ENCODE results near the gene RFX3. TPM values are rescaled to one million over a fixed set of nuclear protein-coding genes. Genes with fewer than 3 reads are reported as not detected.

Gene RFX3
- total RNA-seq, 1 experiment from 2014 or later = 5.7 TPM

- no peaks in the 10 kb centered on the region for H3K27me3 ChIP-seq (ENCODE audit: control insufficient read depth, insufficient read depth, low read length)
- no peaks in the 10 kb centered on the region for H3K36me3 ChIP-seq (ENCODE audit: control insufficient read depth, insufficient read depth, low read length)
- no peak overlapping the region for H3K4me3 ChIP-seq (ENCODE audit: low read depth in 2 of 2, low read length in 2 of 2)
- H3K9me3 ChIP-seq (ENCODE audit: control insufficient read depth, insufficient read depth, low read depth, low read length) = no peaks in the 10 kb centered on the region
- CTCF ChIA-PET = no interaction called here
- intact Hi-C loops (cut with micrococcal nuclease; ENCODE audit: unreplicated experiment) = no loop called here
- POLR2A ChIA-PET = no interaction called here
- no peaks in the 10 kb centered on the region for H3K4me1 ChIP-seq (ENCODE audit: control insufficient read depth, insufficient read depth, low read length)
- ATAC-seq (no peak), DNase-seq (ENCODE audit: low read depth, low spot score) (no peak)
- in situ Hi-C loops (cut with HindIII; ENCODE audit: low pct_unique_long_range_greater_than_20kb, low sequenced_read_pairs) = no loop called here
- BruUV-seq (replicated peaks) = no TSS peak
- H3K27ac ChIP-seq (ENCODE audit: low read length) = no peak overlapping the region
- TF ChIP-seq POLR2AphosphoS5 (IDR thresholded peaks at IDR 0.05; ENCODE audit: low read depth, low read length) (no peak), TCF7L2 (IDR thresholded peaks at IDR 0.05; ENCODE audit: low read depth, low read length) (no peak), SIN3A (IDR thresholded peaks at IDR 0.05; ENCODE audit: borderline replicate concordance, insufficient read depth, low read depth, low read length) (no peak), REST (IDR thresholded peaks at IDR 0.05; ENCODE audit: insufficient read depth in 1 of 2, low read depth in 2 of 2, low read length in 1 of 2) (no peak)
- TF ChIP-seq, protein P1, sequence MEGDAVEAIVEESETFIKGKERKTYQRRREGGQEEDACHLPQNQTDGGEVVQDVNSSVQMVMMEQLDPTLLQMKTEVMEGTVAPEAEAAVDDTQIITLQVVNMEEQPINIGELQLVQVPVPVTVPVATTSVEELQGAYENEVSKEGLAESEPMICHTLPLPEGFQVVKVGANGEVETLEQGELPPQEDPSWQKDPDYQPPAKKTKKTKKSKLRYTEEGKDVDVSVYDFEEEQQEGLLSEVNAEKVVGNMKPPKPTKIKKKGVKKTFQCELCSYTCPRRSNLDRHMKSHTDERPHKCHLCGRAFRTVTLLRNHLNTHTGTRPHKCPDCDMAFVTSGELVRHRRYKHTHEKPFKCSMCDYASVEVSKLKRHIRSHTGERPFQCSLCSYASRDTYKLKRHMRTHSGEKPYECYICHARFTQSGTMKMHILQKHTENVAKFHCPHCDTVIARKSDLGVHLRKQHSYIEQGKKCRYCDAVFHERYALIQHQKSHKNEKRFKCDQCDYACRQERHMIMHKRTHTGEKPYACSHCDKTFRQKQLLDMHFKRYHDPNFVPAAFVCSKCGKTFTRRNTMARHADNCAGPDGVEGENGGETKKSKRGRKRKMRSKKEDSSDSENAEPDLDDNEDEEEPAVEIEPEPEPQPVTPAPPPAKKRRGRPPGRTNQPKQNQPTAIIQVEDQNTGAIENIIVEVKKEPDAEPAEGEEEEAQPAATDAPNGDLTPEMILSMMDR (IDR thresholded peaks at IDR 0.05) = no peak
These were observed 22.8 kb upstream of the RFX3 start for GRCh38 chr9:3548648-3549047.

DNA sequence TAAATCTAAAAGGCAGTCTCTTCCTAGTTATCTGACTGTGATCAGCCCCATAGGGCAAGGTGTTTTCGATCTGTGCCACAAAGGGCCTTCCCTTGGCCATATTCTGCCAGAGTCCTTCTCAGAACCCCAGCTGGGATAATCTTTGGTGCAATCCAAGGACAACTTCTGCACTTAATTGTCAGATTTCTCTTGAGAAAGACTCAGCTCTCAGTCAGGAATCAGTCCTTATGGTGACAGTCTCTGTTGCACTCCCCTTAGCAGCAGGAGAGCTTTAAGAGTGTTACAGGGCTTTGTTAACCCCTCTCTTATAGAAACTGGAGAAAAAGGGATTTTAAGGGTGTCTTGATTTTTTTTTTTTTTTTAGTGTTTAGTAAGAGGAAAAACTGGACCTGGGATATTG lies 15.4 kb upstream of the RFX3 start:
- Histone ChIP-seq H3K27me3 (ENCODE audit: control insufficient read depth, insufficient read depth, low read length) (no peaks in the 10 kb centered on the region), H3K4me1 (ENCODE audit: control insufficient read depth, insufficient read depth, low read length) (no peaks in the 10 kb centered on the region), H3K4me3 (ENCODE audit: low read depth in 2 of 2, low read length in 2 of 2) (no peak overlapping the region), H3K27ac (ENCODE audit: low read length) (no peak overlapping the region), H3K36me3 (ENCODE audit: control insufficient read depth, insufficient read depth, low read length) (no peaks in the 10 kb centered on the region), H3K9me3 (ENCODE audit: control insufficient read depth, insufficient read depth, low read depth, low read length) (no peaks in the 10 kb centered on the region)
- TF ChIP-seq POLR2AphosphoS5 (IDR thresholded peaks at IDR 0.05; ENCODE audit: low read depth, low read length) (no peak), SIN3A (IDR thresholded peaks at IDR 0.05; ENCODE audit: borderline replicate concordance, insufficient read depth, low read depth, low read length) (no peak), REST (IDR thresholded peaks at IDR 0.05; ENCODE audit: insufficient read depth in 1 of 2, low read depth in 2 of 2, low read length in 1 of 2) (no peak), TCF7L2 (IDR thresholded peaks at IDR 0.05; ENCODE audit: low read depth, low read length) (no peak)
- TF ChIP-seq, protein P1 (IDR thresholded peaks at IDR 0.05) = no peak
- ChIA-PET POLR2A (no interaction called here), CTCF (no interaction called here)
- in situ Hi-C loops (cut with HindIII; ENCODE audit: low pct_unique_long_range_greater_than_20kb, low sequenced_read_pairs) = no loop called here
- intact Hi-C loops (cut with micrococcal nuclease; ENCODE audit: unreplicated experiment) = no loop called here
- DNase-seq (ENCODE audit: low read depth, low spot score) (no peak), ATAC-seq (no peak)
- BruUV-seq (replicated peaks) = no TSS peak

All from Panc1 (cell line).